ENCODE data around the gene HSP90AA1. TPM values are rescaled to one million over a fixed set of nuclear protein-coding genes. Genes with fewer than 3 reads are reported as not detected.

HSP90AA1 gene
- total RNA-seq, 1 donor from 2014 or later = 698 TPM

DNA sequence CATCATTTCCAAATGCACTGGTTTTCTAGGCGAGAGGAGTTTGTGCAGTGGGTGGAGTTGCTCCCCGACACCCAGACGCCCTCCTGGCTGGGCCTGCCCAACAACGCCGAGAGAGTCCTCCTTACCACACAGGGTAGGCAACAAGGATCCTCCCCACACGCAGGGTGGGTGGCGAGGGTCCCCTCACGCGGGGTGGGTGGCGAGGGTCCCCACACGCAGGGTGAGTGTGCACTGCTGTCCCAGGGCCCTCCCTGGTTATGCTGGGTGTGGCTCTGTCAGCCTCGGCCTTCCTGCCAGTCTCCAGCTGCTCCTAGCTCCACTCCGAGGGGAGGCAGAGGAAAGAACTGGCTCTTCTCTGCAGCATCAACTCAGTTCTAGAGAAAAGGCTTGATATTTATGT, 42.3 kb downstream of the HSP90AA1 start:
- DNase-seq (ENCODE audit: extremely low read depth, low read depth, low spot score) = no peak

GRCh38 chr14:102043251-102044025, 43.4 kb downstream of the HSP90AA1 start:
- DNase-seq (ENCODE audit: extremely low read depth, low read depth, low spot score) = no peak

DNA sequence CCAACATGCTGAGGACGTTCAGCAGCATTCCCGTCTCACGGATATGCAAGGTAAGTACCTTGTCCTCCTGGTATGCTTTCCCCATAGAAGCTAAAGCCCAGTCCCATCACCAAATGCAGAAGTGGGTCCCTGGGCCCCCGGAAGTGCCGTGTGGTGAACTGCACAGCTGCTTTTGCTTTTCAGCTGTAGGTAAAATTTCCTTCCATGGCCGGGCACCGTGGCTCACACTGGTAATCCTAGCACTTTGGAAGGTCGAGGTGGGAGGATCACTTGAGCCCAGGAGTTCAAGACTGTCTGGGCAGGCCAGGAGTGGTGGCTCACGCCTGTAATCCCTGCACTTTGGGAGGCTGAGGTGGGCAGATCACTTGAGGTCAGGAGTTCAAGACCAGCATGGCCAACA, 44.1 kb downstream of the HSP90AA1 start:
- no peak for DNase-seq (ENCODE audit: extremely low read depth, low read depth, low spot score)

DNA sequence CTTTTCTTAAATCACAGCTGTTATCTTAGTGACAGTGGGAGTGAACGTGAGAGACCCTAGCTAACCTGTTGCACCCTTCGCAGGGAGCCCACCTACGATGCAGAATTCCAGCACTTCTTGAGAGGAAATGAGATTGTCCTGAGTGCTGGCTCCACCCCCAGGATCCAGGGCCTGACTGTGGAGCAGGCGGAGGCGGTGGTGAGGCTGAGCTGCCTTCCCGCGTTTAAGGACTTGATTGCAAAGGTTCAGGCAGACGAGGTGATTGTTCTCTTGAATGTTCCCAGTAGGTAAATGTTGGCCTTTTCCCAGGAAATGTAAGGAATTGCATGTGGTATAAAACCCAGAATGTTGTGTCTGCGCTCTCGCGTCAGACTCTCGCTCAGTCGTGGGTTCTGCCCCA, 46.7 kb downstream of the HSP90AA1 start:
- DNase-seq (ENCODE audit: extremely low read depth, low read depth, low spot score) = no peak

GRCh38 chr14:102039157-102039556, 47.7 kb downstream of the HSP90AA1 start:
- no peak for DNase-seq (ENCODE audit: extremely low read depth, low read depth, low spot score)

- no peak for DNase-seq (ENCODE audit: extremely low read depth, low read depth, low spot score)
Measured at GRCh38 chr14:102037686-102038085, 49.2 kb downstream of the HSP90AA1 start.

DNA sequence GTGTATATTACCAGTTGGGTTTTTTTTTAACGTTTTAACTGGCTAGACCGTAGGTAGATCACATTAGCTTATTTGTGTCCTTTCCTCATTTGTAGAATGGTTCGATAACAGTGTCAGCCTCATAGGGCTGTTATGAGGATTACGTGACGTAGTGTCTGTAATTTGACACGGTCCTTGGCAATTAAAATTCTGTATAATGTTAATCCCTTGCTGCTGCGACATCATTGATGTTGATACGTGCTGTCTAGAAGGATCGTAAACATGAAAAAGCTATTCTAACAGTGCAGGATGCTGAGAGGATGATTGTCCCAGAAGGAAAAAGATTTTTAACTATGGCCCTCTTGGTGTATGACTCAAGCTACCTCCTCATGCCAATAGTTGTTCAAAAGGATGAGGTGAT, 50.9 kb downstream of the HSP90AA1 start:
- no peak for DNase-seq (ENCODE audit: extremely low read depth, low read depth, low spot score)

DNA sequence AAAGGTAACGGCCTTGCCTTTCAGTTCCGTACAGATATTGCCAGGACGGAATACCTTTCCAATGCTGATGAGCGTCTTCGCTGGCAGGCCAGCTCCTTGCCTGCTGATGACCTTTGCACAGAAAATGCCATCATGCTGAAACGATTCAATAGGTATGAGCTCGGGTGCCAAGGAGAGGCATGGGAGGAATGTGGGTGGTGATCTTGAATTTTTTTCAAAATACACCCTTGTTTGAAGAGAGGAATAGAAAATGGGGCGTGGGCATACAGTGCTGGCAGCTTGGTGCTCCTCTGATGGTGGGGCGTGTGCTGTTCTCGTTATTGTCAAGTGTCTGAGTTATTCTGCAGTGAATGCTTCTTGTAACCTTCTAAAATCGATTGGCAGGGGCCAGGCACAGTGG, 52.5 kb downstream of the HSP90AA1 start:
- no peak for DNase-seq (ENCODE audit: extremely low read depth, low read depth, low spot score)

GRCh38 chr14:102033241-102033640, 53.6 kb downstream of the HSP90AA1 start:
- no peak for DNase-seq (ENCODE audit: extremely low read depth, low read depth, low spot score)

Other genes with a start within 250 kb of the HSP90AA1 start
- gene DYNC1H1, start 122.5 kb downstream of the HSP90AA1 start, total RNA-seq = 829 and 995 TPM in 2 replicates
- 16.6 and 16.7 TPM in 2 replicates for gene WDR20, start 52.9 kb upstream of the HSP90AA1 start, total RNA-seq
- 9.7 and 11.6 TPM in 2 replicates for gene MOK, start 218.1 kb upstream of the HSP90AA1 start, total RNA-seq
- 7.6 and 9.8 TPM in 2 replicates for gene ZNF839, start 232.7 kb upstream of the HSP90AA1 start, total RNA-seq